ENCODE data around the gene ARL14EPL. TPM values are rescaled to one million over a fixed set of nuclear protein-coding genes. Genes with fewer than 3 reads are reported as not detected.

Gene ARL14EPL
- polyA plus RNA-seq, 2 of the 4 experiments (the other 2 are of a cell fraction), result 0.05 to 0.21 TPM

- no peaks in the 10 kb centered on the region for H3K4me1 ChIP-seq
- no peak overlapping the region for H3K4me3 ChIP-seq
- TF ChIP-seq, protein P1, sequence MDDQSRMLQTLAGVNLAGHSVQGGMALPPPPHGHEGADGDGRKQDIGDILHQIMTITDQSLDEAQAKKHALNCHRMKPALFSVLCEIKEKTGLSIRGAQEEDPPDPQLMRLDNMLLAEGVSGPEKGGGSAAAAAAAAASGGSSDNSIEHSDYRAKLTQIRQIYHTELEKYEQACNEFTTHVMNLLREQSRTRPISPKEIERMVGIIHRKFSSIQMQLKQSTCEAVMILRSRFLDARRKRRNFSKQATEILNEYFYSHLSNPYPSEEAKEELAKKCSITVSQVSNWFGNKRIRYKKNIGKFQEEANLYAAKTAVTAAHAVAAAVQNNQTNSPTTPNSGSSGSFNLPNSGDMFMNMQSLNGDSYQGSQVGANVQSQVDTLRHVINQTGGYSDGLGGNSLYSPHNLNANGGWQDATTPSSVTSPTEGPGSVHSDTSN (IDR thresholded peaks at IDR 0.05), result no peak
- TF ChIP-seq EP300 (IDR thresholded peaks at IDR 0.05), result no peak
- TF ChIP-seq KDM1A (IDR thresholded peaks at IDR 0.05; ENCODE audit: low read depth), result no peak
- no peak for TF ChIP-seq RNF2 (IDR thresholded peaks at IDR 0.05; ENCODE audit: borderline replicate concordance, low read depth)
- TF ChIP-seq CEBPB (IDR thresholded peaks at IDR 0.05), result no peak
- TF ChIP-seq ZC3H11A (IDR thresholded peaks at IDR 0.05), result no peak
- TF ChIP-seq CHD2 (IDR thresholded peaks at IDR 0.05; ENCODE audit: low read length, partially characterized antibody), result no peak
- peak; percentile 88 for TF ChIP-seq RAD21 (conservative IDR thresholded peaks at IDR 0.05 in 1 of 2, IDR thresholded peaks at IDR 0.05 in 1 of 2)
- TF ChIP-seq, protein P2, sequence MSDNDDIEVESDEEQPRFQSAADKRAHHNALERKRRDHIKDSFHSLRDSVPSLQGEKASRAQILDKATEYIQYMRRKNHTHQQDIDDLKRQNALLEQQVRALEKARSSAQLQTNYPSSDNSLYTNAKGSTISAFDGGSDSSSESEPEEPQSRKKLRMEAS (IDR thresholded peaks at IDR 0.05), result no peak
- no peak for TF ChIP-seq CBX8 (IDR thresholded peaks at IDR 0.05)
- no peak for TF ChIP-seq HOXB13 (CRISPR knock-in tag; IDR thresholded peaks at IDR 0.05; ENCODE audit: low read depth)
- TF ChIP-seq BCL3 (IDR thresholded peaks at IDR 0.05), result no peak
- no peak for TF ChIP-seq ESRRA (IDR thresholded peaks at IDR 0.05; ENCODE audit: borderline replicate concordance, low read length)
- TF ChIP-seq CBX2 (IDR thresholded peaks at IDR 0.05; ENCODE audit: borderline replicate concordance, low read depth), result no peak
- TF ChIP-seq SMC3 (IDR thresholded peaks at IDR 0.05), result peak; percentile 86
- TF ChIP-seq, protein P3, sequence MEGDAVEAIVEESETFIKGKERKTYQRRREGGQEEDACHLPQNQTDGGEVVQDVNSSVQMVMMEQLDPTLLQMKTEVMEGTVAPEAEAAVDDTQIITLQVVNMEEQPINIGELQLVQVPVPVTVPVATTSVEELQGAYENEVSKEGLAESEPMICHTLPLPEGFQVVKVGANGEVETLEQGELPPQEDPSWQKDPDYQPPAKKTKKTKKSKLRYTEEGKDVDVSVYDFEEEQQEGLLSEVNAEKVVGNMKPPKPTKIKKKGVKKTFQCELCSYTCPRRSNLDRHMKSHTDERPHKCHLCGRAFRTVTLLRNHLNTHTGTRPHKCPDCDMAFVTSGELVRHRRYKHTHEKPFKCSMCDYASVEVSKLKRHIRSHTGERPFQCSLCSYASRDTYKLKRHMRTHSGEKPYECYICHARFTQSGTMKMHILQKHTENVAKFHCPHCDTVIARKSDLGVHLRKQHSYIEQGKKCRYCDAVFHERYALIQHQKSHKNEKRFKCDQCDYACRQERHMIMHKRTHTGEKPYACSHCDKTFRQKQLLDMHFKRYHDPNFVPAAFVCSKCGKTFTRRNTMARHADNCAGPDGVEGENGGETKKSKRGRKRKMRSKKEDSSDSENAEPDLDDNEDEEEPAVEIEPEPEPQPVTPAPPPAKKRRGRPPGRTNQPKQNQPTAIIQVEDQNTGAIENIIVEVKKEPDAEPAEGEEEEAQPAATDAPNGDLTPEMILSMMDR (IDR thresholded peaks at IDR 0.05), result peak; percentile 90
- no peak for TF ChIP-seq FOSB (CRISPR knock-in tag; IDR thresholded peaks at IDR 0.05)
- TF ChIP-seq KDM5A (IDR thresholded peaks at IDR 0.05), result no peak
- no peak for TF ChIP-seq SREBF2 (IDR thresholded peaks at IDR 0.05)
- no peak for TF ChIP-seq TP53 (CRISPR knock-in tag; IDR thresholded peaks at IDR 0.05)
- no peak for TF ChIP-seq POLR2A (IDR thresholded peaks at IDR 0.05; ENCODE audit: low read length)
- TF ChIP-seq EHF (CRISPR knock-in tag; IDR thresholded peaks at IDR 0.05), result no peak
- no peak for TF ChIP-seq NPAS2 (CRISPR knock-in tag; IDR thresholded peaks at IDR 0.05; ENCODE audit: borderline replicate concordance)
- WGBS (ENCODE audit: missing lambda C conversion rate), result 2% methylated on average over 4 of the region's 4 CpGs
- H3K9me3 ChIP-seq, result no peaks in the 10 kb centered on the region
- H3K4me2 ChIP-seq, result peak overlapping the region; percentile 9; the same call in 1 of the 3 replicates
- H3K27ac ChIP-seq, result no peak overlapping the region
- ATAC-seq (peak in 1 of 2 experiments; percentile 77; a peak in 3 of 6 replicates), FAIRE-seq (peak; percentile 79), DNase-seq (ENCODE audit: low read depth in 1 of 2, low spot score in 1 of 2) (peak; percentile 11 to 60)
- POLR2A ChIA-PET, result no interaction called here
- CTCF ChIA-PET, result interaction anchor here (0.6 to 3.8 kb wide), 24 partner anchors 8 to 808 kb away, joined by 3 to 30 read pairs (median 3); partner anchors contain the start of gene COMMD10
Measured at GRCh38 chr5:116068028-116068632, 35.9 kb downstream of the ARL14EPL start.

DNA sequence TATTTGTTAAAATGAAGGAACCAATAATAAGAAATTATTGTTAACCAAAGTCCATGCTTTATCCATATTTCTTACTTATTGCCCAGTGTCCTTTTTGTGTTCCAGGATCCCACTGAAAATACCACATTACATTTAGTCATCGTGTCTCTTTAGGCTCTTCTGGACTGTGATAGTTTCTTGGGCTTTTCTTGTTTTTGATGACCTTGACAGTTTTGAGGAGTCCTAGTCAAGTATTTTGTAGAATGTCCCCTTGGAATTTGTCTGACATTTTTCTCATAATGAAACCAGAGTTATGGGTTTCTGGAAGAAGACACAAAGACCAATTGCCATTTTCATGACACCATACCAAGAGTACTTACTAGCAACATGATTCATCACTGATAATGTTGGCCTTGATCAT, 38.9 kb downstream of the ARL14EPL start:
- no peak for TF ChIP-seq HOXA7 (CRISPR knock-in tag; IDR thresholded peaks at IDR 0.05)
- TF ChIP-seq FOXS1 (CRISPR knock-in tag; IDR thresholded peaks at IDR 0.05), result no peak
- peak; percentile 78 for TF ChIP-seq MAFK (IDR thresholded peaks at IDR 0.05; ENCODE audit: partially characterized antibody)
- no peak for TF ChIP-seq REST (IDR thresholded peaks at IDR 0.05)
- WGBS (ENCODE audit: missing lambda C conversion rate), result 66% methylated on average over 1 of the region's 1 CpG
- POLR2A ChIA-PET, result no interaction called here

More for the DNA sequence above, 38.9 kb downstream of the ARL14EPL start:
- DNase-seq (ENCODE audit: low read depth in 1 of 2, low spot score in 1 of 2), result no peak
- Histone ChIP-seq H3K4me2 (no peak overlapping the region), H3K4me3 (no peak overlapping the region), H3K27ac (no peak overlapping the region), H3K4me1 (no peaks in the 10 kb centered on the region), H3K9me3 (no peaks in the 10 kb centered on the region)
- ATAC-seq, result no peak
- FAIRE-seq, result no peak
- CTCF ChIA-PET, result no interaction called here

Measured in A549 (cell line).